BE2C (cell line): ENCODE data around the gene COL27A1.

Experiments
- DNase-seq: peaks from one replicate; pipeline ENCODE4 v3.0.0-alpha.2; 2020
- H3K27me3 ChIP-seq: fragments of 250-450 bp; sonication (Bioruptor Pico); 2 replicates; pipeline ENCODE4 v1.5.1; 2020; ENCODE audit warnings: mild to moderate bottlenecking
- H3K36me3 ChIP-seq: fragments of 250-450 bp; sonication (Bioruptor Pico); 2 replicates; pipeline ENCODE4 v1.5.1; 2020; ENCODE audit warnings: mild to moderate bottlenecking
- H3K4me1 ChIP-seq: fragments of 250-450 bp; sonication (Bioruptor Pico); 2 replicates; pipeline ENCODE4 v1.5.1; 2020
- H3K4me3 ChIP-seq: 2 replicates; pipeline ENCODE4 v1.5.1; 2011; ENCODE audit warnings: low read depth, low read length
- H3K9me3 ChIP-seq: fragments of 250-450 bp; sonication (Bioruptor Pico); 2 replicates; pipeline ENCODE4 v1.5.1; 2020
- CTCF ChIP-seq: IDR thresholded peaks from 2 replicates; pipeline ENCODE4 v1.5.1; 2012; ENCODE audit warnings: mild to moderate bottlenecking, low read depth, low read length

Gene COL27A1

GRCh38 chr9:114117996-114118830, 37.1 kb upstream of the COL27A1 start:
- Histone ChIP-seq H3K36me3 (no peaks in the 10 kb centered on the region), H3K4me1 (no peaks in the 10 kb centered on the region), H3K4me3 (no peak overlapping the region), H3K9me3 (no peaks in the 10 kb centered on the region), H3K27me3 (peaks cover 56% of the 10 kb centered on the region)
- DNase-seq: no peak
- no peak for TF ChIP-seq CTCF

GRCh38 chr9:114119242-114120191, 35.8 kb upstream of the COL27A1 start:
- Histone ChIP-seq H3K4me1 (no peaks in the 10 kb centered on the region), H3K9me3 (no peaks in the 10 kb centered on the region), H3K27me3 (peaks cover 47% of the 10 kb centered on the region), H3K36me3 (no peaks in the 10 kb centered on the region), H3K4me3 (no peak overlapping the region)
- no peak for DNase-seq
- TF ChIP-seq CTCF: no peak

- Histone ChIP-seq H3K27me3 (peaks cover 41% of the 10 kb centered on the region), H3K36me3 (no peaks in the 10 kb centered on the region), H3K9me3 (no peaks in the 10 kb centered on the region), H3K4me1 (no peaks in the 10 kb centered on the region), H3K4me3 (no peak overlapping the region)
- no peak for TF ChIP-seq CTCF
- no peak for DNase-seq
Observed at GRCh38 chr9:114120192-114121014, 34.9 kb upstream of the COL27A1 start.

GRCh38 chr9:114121227-114122135, 33.9 kb upstream of the COL27A1 start:
- Histone ChIP-seq H3K27me3 (peaks cover 30% of the 10 kb centered on the region), H3K4me1 (no peaks in the 10 kb centered on the region)
- TF ChIP-seq CTCF: no peak

More at GRCh38 chr9:114121227-114122135, 33.9 kb upstream of the COL27A1 start:
- H3K4me3 ChIP-seq: no peak overlapping the region
- no peak for DNase-seq
- H3K9me3 ChIP-seq: no peaks in the 10 kb centered on the region
- H3K36me3 ChIP-seq: no peaks in the 10 kb centered on the region
